Measurements from ENCODE around the gene CAMTA1.

Gene CAMTA1

DNA sequence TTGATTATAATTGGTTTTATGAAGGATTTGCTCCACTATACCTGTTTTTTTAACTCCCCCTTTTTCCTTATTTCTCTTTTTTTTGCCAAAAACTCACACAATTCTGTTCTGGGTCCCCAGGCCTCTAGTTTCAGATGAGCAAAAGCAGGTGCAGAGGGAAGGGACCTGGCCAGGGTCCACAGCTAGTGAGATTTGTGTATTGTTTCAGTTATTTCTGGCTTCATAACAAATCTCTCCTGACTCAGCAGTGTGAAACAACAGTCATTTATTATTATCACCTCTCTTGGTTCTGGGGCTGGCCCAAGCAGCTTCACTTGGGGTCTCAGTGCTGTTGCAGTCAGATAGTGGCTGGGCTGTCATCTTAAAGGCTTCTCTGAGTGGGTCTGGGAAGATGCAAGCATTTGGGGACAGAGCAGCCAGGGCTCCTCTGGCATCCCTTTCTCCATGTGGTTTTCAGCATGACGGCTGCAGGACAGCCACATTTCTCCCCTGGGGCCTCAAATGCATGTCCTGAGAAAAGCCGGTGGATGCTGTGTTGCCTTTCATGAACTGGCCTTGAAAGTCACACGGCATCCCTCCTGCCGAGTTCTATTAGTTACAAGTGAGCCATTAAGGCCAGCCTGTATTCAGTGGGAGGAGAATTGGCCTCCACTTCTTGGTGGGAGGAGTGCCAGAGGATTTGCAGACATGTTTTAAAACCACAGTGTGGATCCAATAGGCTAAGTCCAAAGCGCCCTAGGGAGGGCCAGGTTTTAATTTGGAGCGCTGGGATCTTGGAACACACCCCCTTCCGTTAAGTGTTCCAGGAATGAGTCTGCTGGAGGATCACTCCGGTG, 137.1 kb downstream of the CAMTA1 start:
- H3K4me3 ChIP-seq (ENCODE audit: low read depth, low read length) = no peak overlapping the region
- TF ChIP-seq, protein P1, sequence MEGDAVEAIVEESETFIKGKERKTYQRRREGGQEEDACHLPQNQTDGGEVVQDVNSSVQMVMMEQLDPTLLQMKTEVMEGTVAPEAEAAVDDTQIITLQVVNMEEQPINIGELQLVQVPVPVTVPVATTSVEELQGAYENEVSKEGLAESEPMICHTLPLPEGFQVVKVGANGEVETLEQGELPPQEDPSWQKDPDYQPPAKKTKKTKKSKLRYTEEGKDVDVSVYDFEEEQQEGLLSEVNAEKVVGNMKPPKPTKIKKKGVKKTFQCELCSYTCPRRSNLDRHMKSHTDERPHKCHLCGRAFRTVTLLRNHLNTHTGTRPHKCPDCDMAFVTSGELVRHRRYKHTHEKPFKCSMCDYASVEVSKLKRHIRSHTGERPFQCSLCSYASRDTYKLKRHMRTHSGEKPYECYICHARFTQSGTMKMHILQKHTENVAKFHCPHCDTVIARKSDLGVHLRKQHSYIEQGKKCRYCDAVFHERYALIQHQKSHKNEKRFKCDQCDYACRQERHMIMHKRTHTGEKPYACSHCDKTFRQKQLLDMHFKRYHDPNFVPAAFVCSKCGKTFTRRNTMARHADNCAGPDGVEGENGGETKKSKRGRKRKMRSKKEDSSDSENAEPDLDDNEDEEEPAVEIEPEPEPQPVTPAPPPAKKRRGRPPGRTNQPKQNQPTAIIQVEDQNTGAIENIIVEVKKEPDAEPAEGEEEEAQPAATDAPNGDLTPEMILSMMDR (IDR thresholded peaks at IDR 0.05; ENCODE audit: control insufficient read depth, extremely low read depth, insufficient read depth) = no peak
- DNase-seq (ENCODE audit: low read depth) = no peak

- TF ChIP-seq, protein P1 (IDR thresholded peaks at IDR 0.05; ENCODE audit: control insufficient read depth, extremely low read depth, insufficient read depth) = no peak
- DNase-seq (ENCODE audit: low read depth) = no peak
- no peak overlapping the region for H3K4me3 ChIP-seq (ENCODE audit: low read depth, low read length)
Observed at GRCh38 chr1:6923012-6923411, 137.8 kb downstream of the CAMTA1 start.

GRCh38 chr1:6923416-6923815, 138.2 kb downstream of the CAMTA1 start:
- no peak for DNase-seq (ENCODE audit: low read depth)
- TF ChIP-seq, protein P1 (IDR thresholded peaks at IDR 0.05; ENCODE audit: control insufficient read depth, extremely low read depth, insufficient read depth) = no peak
- no peak overlapping the region for H3K4me3 ChIP-seq (ENCODE audit: low read depth, low read length)

GRCh38 chr1:6923955-6924881, 139.0 kb downstream of the CAMTA1 start:
- no peak overlapping the region for H3K4me3 ChIP-seq (ENCODE audit: low read depth, low read length)
- TF ChIP-seq, protein P1 (IDR thresholded peaks at IDR 0.05; ENCODE audit: control insufficient read depth, extremely low read depth, insufficient read depth) = no peak
- DNase-seq (ENCODE audit: low read depth) = no peak

DNA sequence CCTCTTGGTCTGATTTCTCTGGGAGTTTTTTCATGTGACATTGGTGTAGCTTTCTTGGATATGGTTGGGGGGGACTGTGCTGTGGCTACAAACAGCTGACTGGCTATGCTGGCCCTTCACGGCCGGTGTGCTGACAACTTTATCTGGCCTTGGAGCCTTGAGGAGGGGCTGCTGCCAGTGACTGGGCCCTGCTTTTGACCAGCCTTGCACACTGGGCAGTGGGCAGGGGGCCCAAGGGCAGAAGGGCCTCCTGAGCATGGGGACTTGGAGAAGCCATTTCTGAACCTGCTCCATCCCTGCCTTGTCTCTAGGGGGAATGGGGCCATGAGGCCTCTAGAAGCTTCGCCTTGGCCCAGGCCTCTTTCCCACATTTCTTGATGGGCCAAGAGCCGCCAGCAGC, 139.6 kb downstream of the CAMTA1 start:
- no peak for DNase-seq (ENCODE audit: low read depth)
- TF ChIP-seq, protein P1 (IDR thresholded peaks at IDR 0.05; ENCODE audit: control insufficient read depth, extremely low read depth, insufficient read depth) = no peak
- no peak overlapping the region for H3K4me3 ChIP-seq (ENCODE audit: low read depth, low read length)

DNA sequence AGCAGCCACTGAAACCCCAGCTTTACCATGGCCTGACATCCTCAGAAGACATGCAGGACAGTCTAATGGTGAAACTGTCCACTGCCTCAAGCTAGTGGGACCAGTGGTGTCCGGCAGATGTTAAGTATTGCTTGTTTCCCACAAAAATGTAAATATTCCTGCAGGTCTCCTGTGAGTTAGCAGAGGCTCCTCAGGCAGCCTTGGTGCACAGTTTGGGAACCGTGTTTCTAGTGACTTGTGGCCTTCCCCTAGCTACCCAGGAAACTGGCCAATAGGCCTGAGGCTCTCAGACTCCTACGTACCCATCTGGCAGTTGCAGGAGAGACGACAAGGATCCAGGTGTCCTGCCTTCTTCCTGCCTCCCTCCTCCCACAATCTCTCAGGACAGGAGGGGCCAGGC, 142.4 kb downstream of the CAMTA1 start:
- TF ChIP-seq, protein P1 (IDR thresholded peaks at IDR 0.05; ENCODE audit: control insufficient read depth, extremely low read depth, insufficient read depth) = no peak
- H3K4me3 ChIP-seq (ENCODE audit: low read depth, low read length) = no peak overlapping the region
- DNase-seq (ENCODE audit: low read depth) = no peak
